Erythroblast (primary cell): ENCODE results near the gene AIF1.
A peak's percentile ranks its signal among the peaks of the same experiment; 100 is the strongest.

ENCODE experiments used
- DNase-seq, 2 experiments: peaks; one replicate each; lab custom pipeline; 2025; lab: John Stamatoyannopoulos, UW
- GATA1 ChIP-seq: IDR thresholded peaks from 2 replicates; pipeline ENCODE4 v1.6.1; 2011; ENCODE audit warnings: low read depth, mild to moderate bottlenecking, control low read depth, low read length, moderate library complexity
- POLR2A ChIP-seq: IDR thresholded peaks from 2 replicates; pipeline ENCODE4 v1.6.1; 2011; ENCODE audit warnings: mild to moderate bottlenecking, low read length

AIF1 gene

GRCh38 chr6:31662124-31662723, 47.2 kb downstream of the AIF1 start:
- TF ChIP-seq POLR2A (no peak), GATA1 (no peak)
- no peak for DNase-seq

GRCh38 chr6:31663126-31663960, 48.3 kb downstream of the AIF1 start:
- TF ChIP-seq POLR2A (no peak), GATA1 (no peak)
- DNase-seq, result peak in 1 of 2 experiments; percentile 44

- peak in 1 of 2 experiments; percentile 52 for DNase-seq
Measured at GRCh38 chr6:31663961-31664789, 49.1 kb downstream of the AIF1 start.

GRCh38 chr6:31664790-31665500, 49.9 kb downstream of the AIF1 start, which contains the start of gene GPANK1:
Gene GPANK1 (minus strand): TSS chr6:31664997. CDS start chr6:31664478, 519 bp downstream.
- DNase-seq, result peak; percentile 94 to 96
- TF ChIP-seq POLR2A (peak; percentile 85), GATA1 (no peak)

More at GRCh38 chr6:31663961-31664789, 49.1 kb downstream of the AIF1 start:
- TF ChIP-seq POLR2A (no peak), GATA1 (no peak)

GRCh38 chr6:31665501-31666336, 50.7 kb downstream of the AIF1 start, which contains the start of gene CSNK2B:
Gene CSNK2B (plus strand): TSS chr6:31666080. CDS start chr6:31666832, 752 bp downstream.
- TF ChIP-seq POLR2A (peak; percentile 91), GATA1 (no peak)

GRCh38 chr6:31666337-31666965, 51.4 kb downstream of the AIF1 start:
- DNase-seq, result peak; percentile 58 to 63
- TF ChIP-seq GATA1, result no peak
- TF ChIP-seq POLR2A, result no peak

More at GRCh38 chr6:31665501-31666336, 50.7 kb downstream of the AIF1 start, which contains the start of gene CSNK2B:
- peak; percentile 98 for DNase-seq
